Glomerular endothelial cell (primary cell): ENCODE measurements around the gene ZNF638. TPM values are rescaled to one million over a fixed set of nuclear protein-coding genes. Genes with fewer than 3 reads are reported as not detected.
A peak's percentile ranks its signal among the peaks of the same experiment; 100 is the strongest.
"Not testable (repeated sequence)": the region's sequence is repeated elsewhere in the genome, so short reads cannot be mapped to it uniquely, and the experiment has no call there.

Source experiments
- DNase-seq: peaks from one replicate; pipeline ENCODE4 v3.0.0-alpha.2; 2011; ENCODE audit warnings: low read depth, low spot score; ENCODE audit errors: extremely low read depth
- total RNA-seq: library from RNA; depleted of rRNA; stranded (reverse); fragments of >200 nt; gene quantifications from 2 replicates; pipeline ENCODE4 v1.2.3, GENCODE V29; 2015

Gene ZNF638
- total RNA-seq, 1 donor from 2014 or later: 96.7 TPM

DNA sequence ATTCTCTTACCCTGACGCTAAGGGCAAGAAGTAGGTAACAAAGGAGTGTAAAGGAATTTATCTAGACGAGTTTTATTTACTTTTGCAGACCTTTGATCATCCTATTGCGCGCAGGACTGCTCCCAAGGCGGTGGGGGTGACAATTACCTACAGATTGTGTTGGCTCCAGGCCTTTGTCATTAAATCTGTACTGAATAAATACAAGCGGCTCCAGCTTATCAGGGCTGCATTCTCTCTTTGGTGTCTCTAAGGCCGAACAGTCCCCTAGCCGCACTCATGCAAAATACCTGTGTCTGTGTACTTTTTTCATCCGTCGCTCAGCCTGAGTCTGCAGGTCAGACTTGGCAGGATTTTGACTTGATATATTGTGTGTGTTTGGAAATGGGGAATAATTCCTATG, 63.9 kb downstream of the ZNF638 start:
- no peak for DNase-seq

DNA sequence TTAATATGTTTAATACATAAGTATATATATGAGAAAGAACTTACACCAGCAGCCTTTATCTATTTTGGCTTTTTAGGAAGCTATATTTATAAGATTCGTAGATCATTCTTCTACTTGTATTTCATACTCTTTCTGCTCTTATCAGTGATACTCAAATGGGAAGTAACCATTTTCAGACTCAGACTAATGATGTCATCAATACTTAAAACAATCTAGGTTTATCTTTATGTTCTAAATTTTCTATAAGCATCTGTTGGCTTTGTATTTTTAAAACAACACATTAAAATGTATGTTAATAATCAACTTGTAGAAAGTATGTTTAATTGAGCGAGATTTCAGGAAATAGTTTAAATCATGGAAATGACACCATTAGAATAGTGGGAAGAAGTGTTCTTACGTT, 70.8 kb downstream of the ZNF638 start:
- DNase-seq: no peak

DNA sequence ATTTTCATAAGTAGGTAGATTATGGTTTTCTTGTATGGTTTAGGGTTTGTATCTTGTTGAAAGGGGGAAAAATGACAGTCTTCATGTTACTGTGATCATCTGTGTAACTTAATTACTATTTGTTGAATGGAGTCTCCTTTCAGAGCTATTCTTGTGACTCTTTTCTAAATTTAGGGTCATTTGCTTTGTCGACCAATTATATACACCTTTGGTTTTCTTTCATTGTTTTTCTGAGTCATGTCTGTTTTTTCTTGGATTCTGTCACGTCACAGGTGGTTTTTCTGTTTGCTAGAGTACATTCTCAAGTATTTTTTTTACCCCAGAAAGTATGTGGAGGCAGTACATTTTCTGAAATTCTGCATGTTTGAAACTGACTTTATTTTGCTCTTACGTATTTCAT, 78.0 kb downstream of the ZNF638 start:
- no peak for DNase-seq

DNA sequence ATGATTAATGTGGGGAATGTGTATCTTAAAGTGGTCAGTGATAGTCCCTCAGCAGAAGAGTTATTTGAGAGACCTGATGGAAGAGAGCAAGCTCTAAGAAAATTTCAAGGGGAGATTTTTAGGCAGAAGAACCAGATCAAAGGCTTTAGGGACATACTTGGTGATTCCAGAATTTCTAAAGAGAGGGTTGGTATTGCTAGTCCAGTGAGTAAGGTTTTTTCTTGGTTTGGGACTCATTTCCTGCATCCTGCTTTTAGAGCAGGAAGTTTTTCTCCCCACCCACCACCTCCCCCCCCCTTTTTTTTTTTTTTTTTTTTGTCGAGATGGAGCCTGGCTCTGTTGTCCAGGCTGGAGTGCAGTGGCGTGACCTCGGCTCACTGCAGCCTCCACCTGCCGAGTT, 79.1 kb downstream of the ZNF638 start:
- no peak for DNase-seq

DNA sequence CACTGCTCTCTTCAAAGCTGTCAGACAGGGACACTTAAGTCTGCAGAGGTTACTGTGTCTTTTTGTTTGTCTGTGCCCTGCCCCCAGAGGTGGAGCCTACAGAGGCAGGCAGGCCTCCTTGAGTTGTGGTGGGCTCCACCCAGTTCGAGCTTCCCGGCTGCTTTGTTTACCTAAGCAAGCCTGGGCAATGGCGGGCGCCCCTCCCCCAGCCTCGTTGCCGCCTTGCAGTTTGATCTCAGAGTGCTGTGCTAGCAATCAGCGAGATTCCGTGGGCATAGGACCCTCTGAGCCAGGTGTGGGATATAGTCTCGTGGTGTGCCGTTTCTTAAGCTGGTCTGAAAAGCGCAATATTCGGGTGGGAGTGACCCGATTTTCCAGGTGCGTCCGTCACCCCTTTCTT, 85.3 kb downstream of the ZNF638 start:
- DNase-seq: not testable (repeated sequence)

DNA sequence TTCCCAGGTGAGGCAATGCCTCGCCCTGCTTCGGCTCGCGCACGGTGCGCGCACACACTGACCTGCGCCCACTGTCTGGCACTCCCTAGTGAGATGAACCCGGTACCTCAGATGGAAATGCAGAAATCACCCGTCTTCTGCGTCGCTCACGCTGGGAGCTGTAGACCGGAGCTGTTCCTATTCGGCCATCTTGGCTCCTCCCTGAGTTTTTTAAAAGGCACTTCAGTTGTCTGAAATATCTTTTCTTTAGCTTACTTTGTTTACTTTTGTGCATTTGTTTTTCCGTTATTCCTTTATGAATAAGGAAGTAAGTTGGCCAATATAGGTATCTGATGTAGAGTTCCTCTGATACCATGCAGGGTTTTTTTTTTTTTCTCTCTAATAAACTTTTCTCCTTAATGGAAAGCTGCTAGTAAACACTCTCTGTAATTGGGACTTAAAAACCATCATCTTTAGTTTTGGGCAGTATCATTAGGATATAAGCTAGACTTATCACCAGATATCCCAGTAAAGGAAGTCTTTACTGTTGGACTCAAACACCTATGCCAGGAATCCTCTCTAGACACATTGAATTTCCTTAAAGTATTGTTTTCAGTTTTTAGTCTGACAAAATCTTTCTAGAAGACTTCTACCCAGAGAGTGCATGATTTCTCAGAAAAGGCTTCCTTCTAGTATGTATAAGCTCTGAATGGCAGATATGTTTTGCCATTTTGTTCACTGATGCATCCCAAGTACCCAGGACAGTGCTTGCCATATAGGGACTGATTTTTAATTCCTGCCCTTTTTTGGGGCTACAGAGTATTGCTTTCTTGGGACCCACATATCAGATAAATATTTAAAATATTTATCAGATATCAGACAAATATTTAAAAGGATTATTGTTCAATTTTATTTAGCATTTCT, 86.0 kb downstream of the ZNF638 start:
- DNase-seq: no peak

DNA sequence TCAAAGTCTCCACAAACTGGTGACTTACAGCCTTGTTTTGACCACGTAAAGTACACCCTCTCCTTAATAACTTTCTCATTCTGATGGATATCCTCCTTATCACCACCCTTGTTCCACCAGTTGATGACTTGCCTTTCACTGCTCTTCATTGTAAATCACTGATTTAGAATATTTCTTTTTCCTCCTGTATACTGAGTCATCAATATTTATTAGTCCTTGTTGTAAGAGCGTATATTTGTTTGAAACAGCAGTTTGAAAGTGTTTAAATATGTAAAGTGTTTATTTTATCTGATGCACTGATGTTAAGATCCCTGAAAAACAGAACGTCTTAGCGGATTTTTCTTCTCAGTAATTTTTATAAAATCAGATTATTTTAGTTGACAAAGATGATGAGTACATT, 87.6 kb downstream of the ZNF638 start:
- no peak for DNase-seq

DNA sequence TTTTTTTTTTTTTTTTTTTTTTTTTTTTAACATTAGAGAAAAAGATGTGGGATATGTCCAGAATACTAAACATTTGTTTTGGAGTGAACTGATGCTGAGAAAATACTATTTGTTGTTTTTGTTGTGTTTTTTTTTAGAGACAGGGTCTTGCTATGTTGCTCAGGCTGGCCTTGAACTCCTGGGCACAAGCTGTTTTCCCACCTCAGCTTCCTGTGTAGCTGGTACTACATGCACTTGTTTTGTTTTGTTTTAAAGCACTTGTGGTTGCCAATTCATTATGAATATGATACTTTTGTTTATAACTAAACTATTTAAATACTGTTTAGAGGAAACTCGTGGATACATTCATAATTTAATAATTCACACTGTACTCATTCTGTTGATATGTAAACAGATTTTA, 88.4 kb downstream of the ZNF638 start:
- DNase-seq: no peak

DNA sequence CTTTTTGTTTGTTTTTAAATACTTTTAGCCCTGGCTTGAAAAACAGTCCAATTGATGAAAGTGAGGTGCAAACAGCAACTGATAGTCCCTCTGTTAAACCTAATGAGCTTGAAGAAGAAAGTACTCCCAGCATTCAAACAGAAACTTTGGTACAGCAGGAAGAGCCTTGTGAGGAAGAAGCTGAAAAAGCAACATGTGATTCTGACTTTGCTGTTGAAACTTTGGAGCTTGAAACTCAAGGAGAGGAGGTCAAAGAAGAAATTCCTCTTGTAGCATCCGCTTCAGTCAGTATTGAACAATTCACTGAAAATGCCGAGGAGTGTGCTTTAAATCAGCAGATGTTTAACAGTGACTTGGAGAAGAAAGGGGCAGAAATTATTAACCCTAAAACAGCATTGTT, 91.2 kb downstream of the ZNF638 start:
- no peak for DNase-seq

DNA sequence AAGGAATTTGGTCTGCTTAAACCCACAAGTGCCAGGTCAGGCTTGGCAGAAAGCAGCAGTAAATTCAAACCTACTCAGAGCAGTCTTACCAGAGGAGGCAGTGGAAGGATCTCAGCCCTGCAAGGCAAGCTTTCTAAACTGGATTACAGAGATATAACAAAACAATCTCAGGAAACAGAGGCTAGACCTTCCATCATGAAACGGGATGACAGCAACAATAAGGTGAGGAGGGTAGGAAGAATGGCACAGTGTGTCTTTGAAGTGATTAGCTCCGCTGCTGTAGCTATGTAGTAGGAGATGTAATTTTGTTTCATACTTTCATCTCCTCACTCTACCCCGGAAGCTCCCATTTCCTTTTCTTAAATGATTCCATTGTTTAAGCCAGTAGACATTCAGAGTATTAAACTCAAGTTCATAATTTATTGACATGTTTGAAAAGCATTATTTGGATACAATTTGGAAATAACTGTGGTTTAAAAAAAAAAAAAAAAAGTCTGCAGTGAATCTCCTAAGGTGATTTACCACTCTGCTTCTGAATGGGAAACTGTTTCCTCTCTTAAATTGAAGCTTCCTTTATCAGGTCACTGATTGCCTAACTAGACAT, 92.3 kb downstream of the ZNF638 start:
- DNase-seq: peak; percentile 44

DNA sequence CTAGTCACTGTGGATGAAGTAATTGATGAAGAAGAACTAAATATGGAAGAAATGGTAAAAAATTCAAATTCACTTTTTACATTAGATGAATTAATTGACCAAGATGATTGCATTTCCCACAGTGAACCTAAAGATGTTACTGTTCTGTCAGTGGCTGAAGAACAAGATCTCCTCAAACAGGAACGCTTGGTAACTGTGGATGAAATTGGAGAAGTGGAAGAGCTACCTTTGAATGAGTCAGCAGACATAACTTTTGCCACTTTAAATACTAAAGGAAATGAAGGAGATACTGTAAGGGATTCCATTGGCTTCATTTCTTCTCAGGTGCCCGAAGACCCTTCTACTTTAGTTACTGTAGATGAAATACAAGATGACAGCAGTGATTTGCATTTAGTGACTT, 95.1 kb downstream of the ZNF638 start:
- DNase-seq: no peak

DNA sequence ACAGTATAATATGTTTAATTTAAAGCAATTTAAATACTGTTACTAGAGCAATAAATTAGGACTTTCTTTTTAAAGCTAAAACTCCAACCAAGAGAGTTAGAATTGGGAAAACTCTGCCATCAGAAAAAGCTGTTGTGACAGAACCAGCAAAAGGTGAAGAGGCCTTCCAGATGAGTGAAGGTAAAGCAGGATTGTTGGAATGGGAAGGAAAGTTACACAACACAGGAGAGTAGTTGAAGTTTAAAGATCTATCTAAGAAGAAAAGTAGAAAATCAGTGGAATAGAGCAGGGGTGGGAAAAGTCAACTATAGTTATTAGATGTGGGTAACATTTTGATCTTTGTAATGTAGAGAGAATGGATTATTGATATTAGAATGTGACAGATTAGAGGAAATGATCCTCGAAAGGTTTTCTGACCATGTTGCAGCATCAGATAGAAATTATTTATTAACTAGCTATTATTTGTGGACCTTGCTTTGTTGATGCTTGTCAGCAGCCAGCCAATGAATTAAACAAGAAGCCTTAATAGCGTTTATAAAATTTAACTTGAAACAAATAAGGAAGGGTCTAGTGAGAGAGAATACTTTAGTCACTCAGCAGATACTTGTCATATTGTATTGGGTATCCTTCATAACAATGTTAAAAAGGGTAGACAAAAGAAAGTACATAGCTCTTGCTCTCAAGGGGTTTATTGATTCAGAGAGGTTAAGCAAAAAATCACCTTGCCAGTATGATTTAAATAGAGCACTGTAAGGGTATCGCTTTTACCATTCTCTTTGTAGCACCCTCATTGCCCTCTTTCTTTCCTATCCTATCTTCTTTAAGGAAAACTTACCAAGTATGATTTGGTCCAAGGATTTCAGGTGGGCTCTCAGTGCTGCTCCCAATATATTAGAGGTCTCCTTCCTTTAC, 97.1 kb downstream of the ZNF638 start:
- no peak for DNase-seq

DNA sequence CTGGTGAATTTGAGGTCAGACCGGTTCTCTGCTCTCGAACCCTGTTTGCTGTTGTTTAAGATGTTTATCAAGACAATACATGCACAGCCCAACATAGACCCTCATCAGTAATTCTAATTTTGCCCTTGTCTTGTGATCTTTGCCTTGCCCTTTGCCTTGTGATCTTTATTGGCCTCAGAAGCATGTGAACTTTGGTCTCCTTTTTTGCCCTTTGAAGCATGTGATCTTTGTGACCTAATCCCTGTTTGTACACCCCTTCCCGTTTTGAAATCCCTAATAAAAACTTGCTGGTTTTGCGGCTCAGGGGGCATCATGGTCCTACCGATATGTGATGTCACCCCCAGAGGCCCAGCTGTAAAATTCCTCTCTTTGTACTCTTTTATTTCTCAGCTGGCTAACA, 113.6 kb downstream of the ZNF638 start:
- not testable (repeated sequence) for DNase-seq

DNA sequence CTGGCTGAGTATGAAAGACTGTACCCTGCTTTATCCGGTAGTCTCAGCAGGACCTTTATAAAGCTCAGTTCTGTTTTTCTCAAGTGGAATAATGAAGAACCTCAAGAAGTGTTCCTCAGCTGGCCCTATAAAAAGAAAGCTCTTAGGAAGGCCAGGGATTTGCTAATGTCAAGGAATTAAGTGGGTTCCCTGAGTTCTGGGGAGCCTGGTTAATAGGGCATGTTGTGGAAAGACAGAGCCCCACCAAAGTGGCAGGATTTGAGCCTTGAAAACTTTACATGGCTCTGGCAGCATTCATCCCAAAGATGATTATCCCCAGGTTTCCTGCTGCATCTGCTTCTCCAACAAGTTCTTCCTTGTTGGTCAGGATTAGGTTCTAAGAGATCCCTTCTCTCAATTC, 114.9 kb downstream of the ZNF638 start:
- DNase-seq: no peak

DNA sequence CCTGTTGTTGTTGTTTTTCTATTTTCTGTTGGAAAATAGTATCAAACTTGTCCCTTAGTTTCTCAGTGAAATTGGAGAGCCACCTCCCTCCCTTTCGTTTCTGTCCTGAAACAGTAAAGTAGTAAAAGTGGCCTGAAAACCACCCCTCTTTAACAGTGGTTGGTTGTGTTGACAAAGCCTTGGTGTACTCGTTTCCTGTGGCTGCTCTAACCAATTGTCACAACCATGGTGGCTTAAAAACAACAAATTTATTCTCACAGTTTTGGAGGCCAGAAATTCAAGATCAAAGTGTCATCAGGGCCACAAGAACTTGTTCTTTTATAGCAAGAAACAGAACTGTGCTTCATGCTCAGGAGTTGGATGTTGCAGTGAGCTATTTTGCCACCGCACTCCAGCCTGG, 117.8 kb downstream of the ZNF638 start:
- DNase-seq: no peak

DNA sequence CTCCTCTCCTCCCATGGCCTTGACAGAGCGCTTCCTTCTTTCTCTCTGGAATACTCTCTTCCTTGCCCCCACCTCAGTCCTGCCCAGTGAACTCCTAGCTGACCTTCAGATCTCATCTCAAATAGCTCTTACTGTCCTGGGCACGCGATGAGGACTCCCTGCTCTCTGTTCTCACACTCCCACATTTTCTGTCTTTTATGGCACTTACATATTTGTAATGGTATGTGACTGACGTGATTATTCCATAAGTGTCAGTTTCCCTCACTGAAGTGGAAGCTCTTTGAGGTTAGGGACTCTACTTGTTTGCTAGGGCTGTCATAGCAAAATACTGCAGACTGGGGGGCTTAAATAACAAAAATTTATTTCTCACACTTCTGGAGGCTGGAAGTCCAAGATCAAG, 120.1 kb downstream of the ZNF638 start:
- DNase-seq: no peak

DNA sequence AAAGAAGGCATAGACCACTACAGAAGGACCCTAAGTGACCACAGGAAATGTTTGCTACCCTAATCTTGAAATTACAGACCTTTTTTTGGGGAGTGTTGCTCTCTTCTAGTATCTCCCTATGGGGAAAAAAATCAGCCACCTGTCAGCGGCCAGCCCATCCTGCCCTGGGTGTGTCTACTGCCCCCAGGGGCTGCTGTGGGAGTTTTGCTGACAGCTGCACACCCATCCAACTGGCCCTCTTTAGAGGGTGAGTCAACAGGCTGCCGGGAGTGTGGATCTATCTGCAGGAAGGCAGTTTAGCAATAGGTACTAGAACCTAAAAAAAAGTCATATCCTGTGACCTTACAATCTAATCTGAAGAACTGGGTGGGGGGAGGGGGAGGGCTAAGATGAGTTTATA, 121.0 kb downstream of the ZNF638 start:
- DNase-seq: no peak

DNA sequence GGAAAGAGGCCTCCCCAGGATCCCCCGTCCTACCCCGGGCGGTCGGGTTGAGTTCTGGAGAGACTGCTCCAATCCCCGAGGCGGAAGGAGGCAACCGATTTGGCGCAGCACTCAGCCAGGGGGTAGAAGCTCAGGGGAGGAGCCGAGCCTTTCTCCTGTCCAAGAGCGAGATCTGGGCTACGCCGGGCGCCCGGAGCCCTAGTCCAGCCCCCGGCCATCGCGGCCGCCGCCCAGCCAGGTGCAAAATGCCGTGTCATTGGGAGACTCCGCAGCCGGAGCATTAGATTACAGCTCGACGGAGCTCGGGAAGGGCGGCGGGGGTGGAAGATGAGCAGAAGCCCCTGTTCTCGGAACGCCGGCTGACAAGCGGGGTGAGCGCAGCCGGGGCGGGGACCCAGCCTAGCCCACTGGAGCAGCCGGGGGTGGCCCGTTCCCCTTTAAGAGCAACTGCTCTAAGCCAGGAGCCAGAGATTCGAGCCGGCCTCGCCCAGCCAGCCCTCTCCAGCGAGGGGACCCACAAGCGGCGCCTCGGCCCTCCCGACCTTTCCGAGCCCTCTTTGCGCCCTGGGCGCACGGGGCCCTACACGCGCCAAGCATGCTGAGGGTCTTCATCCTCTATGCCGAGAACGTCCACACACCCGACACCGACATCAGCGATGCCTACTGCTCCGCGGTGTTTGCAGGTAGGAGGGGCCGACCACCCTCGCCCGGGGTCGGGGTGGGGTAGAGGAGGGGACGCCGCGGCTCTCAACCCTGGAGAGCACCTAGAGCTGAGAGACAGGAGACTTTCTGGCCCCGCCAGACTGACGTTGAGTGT, 122.0 kb downstream of the ZNF638 start, which contains the start of gene DYSF:
Gene DYSF (plus strand): TSS at position 158 of the 817 bp plus-strand sequence.
- DNase-seq: no peak

DNA sequence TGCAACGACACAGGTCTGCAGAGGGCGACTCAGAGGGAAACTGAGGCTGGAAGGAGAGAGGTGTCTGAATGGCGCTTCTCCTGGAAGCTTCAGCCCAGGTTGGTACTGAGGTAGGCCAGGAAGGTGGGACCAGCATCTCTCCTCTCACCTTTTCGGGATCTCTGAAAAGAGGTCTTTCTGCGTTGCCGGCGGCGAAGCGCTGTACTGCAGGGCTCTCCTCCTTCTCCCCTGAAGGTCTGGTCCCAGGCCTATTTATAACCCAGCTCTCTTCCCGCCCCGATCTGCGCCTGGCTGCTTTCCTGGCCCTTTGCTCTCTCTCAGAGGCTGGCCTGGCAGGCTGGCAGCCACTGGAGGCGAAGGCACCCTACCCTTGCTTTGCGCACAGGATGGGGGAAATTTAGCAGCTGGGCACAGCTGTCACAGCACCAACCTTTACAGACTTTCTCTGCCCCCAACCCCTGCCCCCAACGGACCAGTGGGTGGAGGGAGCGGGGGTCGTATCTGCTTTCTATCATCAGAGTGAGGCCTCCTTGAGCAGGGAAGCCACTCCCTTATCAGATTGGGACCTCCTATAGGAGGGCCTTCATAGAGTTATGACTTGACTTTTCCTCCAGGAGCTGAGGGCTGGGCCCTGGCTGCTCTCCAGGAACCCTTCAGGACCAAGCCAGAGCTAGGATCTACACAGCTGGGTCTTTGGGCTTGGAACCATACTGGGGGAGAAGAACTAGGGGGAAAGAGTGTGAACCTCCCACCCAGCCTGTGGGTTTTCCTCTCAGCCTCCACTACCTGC, 122.8 kb downstream of the ZNF638 start:
- no peak for DNase-seq
